RWPE2 (cell line): ENCODE results near the gene SLC39A7.

Experiments
- ATAC-seq: fragments of 200-7000 bp; cut with Tn5 transposase; 3 replicates; pipeline ENCODE4 v1.9.1; 2021; ENCODE audit warnings: low read depth
- DNase-seq: peaks from one replicate; pipeline ENCODE4 v3.0.0-alpha.2; 2020; ENCODE audit warnings: low spot score
- H3K27ac ChIP-seq: fragments of 450-650 bp; 2 replicates; pipeline ENCODE4 v1.5.1; 2017; ENCODE audit warnings: mild to moderate bottlenecking; ENCODE audit not compliant: poor library complexity, severe bottlenecking
- H3K27me3 ChIP-seq: fragments of 250-450 bp; sonication (Bioruptor Pico); 2 replicates; pipeline ENCODE4 v1.5.1; 2021; ENCODE audit warnings: mild to moderate bottlenecking, moderate library complexity; ENCODE audit not compliant: insufficient read depth, poor library complexity, severe bottlenecking
- H3K36me3 ChIP-seq: fragments of 250-450 bp; sonication (Bioruptor Pico); 2 replicates; pipeline ENCODE4 v1.5.1; 2020; ENCODE audit warnings: low read depth, mild to moderate bottlenecking, moderate library complexity
- H3K4me1 ChIP-seq: fragments of 250-450 bp; sonication (Bioruptor Pico); 2 replicates; pipeline ENCODE4 v1.5.1; 2021; ENCODE audit warnings: mild to moderate bottlenecking, moderate library complexity; ENCODE audit not compliant: insufficient read depth, poor library complexity, severe bottlenecking
- H3K4me3 ChIP-seq: fragments of 250-450 bp; sonication (Bioruptor Pico); 2 replicates; pipeline ENCODE4 v1.5.1; 2021; ENCODE audit warnings: mild to moderate bottlenecking, moderate library complexity; ENCODE audit not compliant: severe bottlenecking
- H3K9me3 ChIP-seq: fragments of 250-450 bp; sonication (Bioruptor Pico); 2 replicates; pipeline ENCODE4 v1.5.1; 2021; ENCODE audit warnings: mild to moderate bottlenecking, moderate library complexity; ENCODE audit not compliant: severe bottlenecking
- CTCF ChIP-seq: fragments of 450-650 bp; IDR thresholded peaks from one replicate; pipeline ENCODE4 v1.5.1; 2017; ENCODE audit warnings: mild to moderate bottlenecking, moderate library complexity; ENCODE audit not compliant: poor library complexity, severe bottlenecking

SLC39A7 gene

GRCh38 chr6:33176906-33177305 is 23.8 kb upstream of the SLC39A7 start:
- Histone ChIP-seq H3K27ac (no peak overlapping the region), H3K36me3 (no peaks in the 10 kb centered on the region), H3K27me3 (no peaks in the 10 kb centered on the region), H3K9me3 (no peaks in the 10 kb centered on the region), H3K4me1 (no peaks in the 10 kb centered on the region), H3K4me3 (no peak overlapping the region)
- DNase-seq (peak; percentile 28), ATAC-seq (no peak)
- TF ChIP-seq CTCF: no peak

GRCh38 chr6:33177552-33178446 is 22.9 kb upstream of the SLC39A7 start:
- ATAC-seq: no peak
- no peaks in the 10 kb centered on the region for H3K36me3 ChIP-seq
- no peaks in the 10 kb centered on the region for H3K4me1 ChIP-seq
- TF ChIP-seq CTCF: no peak
- peak; percentile 33 for DNase-seq
- no peaks in the 10 kb centered on the region for H3K9me3 ChIP-seq
- no peaks in the 10 kb centered on the region for H3K27me3 ChIP-seq
- H3K4me3 ChIP-seq: no peak overlapping the region
- no peak overlapping the region for H3K27ac ChIP-seq

GRCh38 chr6:33178755-33179475 is 21.8 kb upstream of the SLC39A7 start:
- Histone ChIP-seq H3K27ac (no peak overlapping the region), H3K9me3 (no peaks in the 10 kb centered on the region), H3K27me3 (no peaks in the 10 kb centered on the region), H3K36me3 (no peaks in the 10 kb centered on the region), H3K4me1 (no peaks in the 10 kb centered on the region), H3K4me3 (no peak overlapping the region)
- DNase-seq: peak; percentile 40
- ATAC-seq: no peak
- no peak for TF ChIP-seq CTCF

GRCh38 chr6:33181141-33181540 is 19.5 kb upstream of the SLC39A7 start:
- no peaks in the 10 kb centered on the region for H3K36me3 ChIP-seq
- H3K27ac ChIP-seq: no peak overlapping the region
- no peaks in the 10 kb centered on the region for H3K27me3 ChIP-seq
- no peak for ATAC-seq
- no peak for TF ChIP-seq CTCF
- H3K4me3 ChIP-seq: no peak overlapping the region
- no peak for DNase-seq
- H3K4me1 ChIP-seq: no peaks in the 10 kb centered on the region
- no peaks in the 10 kb centered on the region for H3K9me3 ChIP-seq
